H1 (cell line): Measurements from ENCODE around the gene ZMIZ1. TPM values are rescaled to one million over a fixed set of nuclear protein-coding genes. Genes with fewer than 3 reads are reported as not detected.

Experiments
- CTCF ChIA-PET: fragments of 300-600 bp; sonication (Branson Sonifier 250); formaldehyde crosslinking; loops from one replicate; lab custom pipeline; 2021; ENCODE audit not compliant: partially characterized antibody; lab: Charles Lee
- POLR2A ChIA-PET: fragments of 300-600 bp; sonication (Branson Sonifier 250); formaldehyde crosslinking; loops from one replicate; lab custom pipeline; 2021; ENCODE audit warnings: inconsistent platforms; ENCODE audit not compliant: partially characterized antibody; lab: Charles Lee
- DNase-seq, 2 experiments: peaks; one replicate each; pipeline versions ENCODE4 v3.0.0 to v3.0.0-alpha.2; 2010 to 2022; ENCODE audit warnings: low spot score in 2 of 2, low read depth in 1 of 2, mixed read lengths in 1 of 2
- FAIRE-seq: peaks from 2 replicates; lab custom pipeline; 2011; peaks lifted over from hg19 to GRCh38; lab: Jason Lieb, UNC
- H2AFZ ChIP-seq: 2 replicates; pipeline ENCODE4 v1.8.1; 2012; ENCODE audit warnings: low read length, inconsistent platforms
- H2AK5ac ChIP-seq: 2 replicates; pipeline ENCODE4 v1.6.1; 2013; ENCODE audit warnings: low read depth, low read length
- H2BK120ac ChIP-seq: replicated peaks from 2 replicates; pipeline ENCODE3; 2013; ENCODE audit warnings: low read depth, low read length, inconsistent platforms
- H2BK12ac ChIP-seq: 2 replicates; pipeline ENCODE4 v1.6.1; 2013; ENCODE audit warnings: low read depth, low read length
- H2BK15ac ChIP-seq: 2 replicates; pipeline ENCODE4 v1.6.1; 2013; ENCODE audit warnings: low read length
- H2BK20ac ChIP-seq: 2 replicates; pipeline ENCODE4 v1.6.1; 2013; ENCODE audit warnings: low read length
- H2BK5ac ChIP-seq: 2 replicates; pipeline ENCODE4 v1.6.1; 2013; ENCODE audit warnings: low read depth, low read length
- H3K14ac ChIP-seq: 2 replicates; pipeline ENCODE4 v1.6.1; 2013; ENCODE audit warnings: inconsistent platforms; ENCODE audit not compliant: insufficient read length
- H3K18ac ChIP-seq: 2 replicates; pipeline ENCODE4 v1.6.1; 2013; ENCODE audit warnings: low read length; ENCODE audit errors: extremely low read depth
- H3K23ac ChIP-seq: 2 replicates; pipeline ENCODE4 v1.6.1; 2013; ENCODE audit warnings: inconsistent platforms; ENCODE audit not compliant: insufficient read length
- H3K23me2 ChIP-seq: 2 replicates; pipeline ENCODE4 v1.6.1; 2013; ENCODE audit warnings: low read depth, low read length
- H3K27ac ChIP-seq: 2 replicates; pipeline ENCODE4 v1.6.1; 2011; ENCODE audit warnings: low read depth, low read length, inconsistent platforms
- H3K27me3 ChIP-seq, 4 experiments: replicated peaks in 1 of 4; 1 replicate in 1 of 4; 2 replicates in 3 of 4; pipeline versions ENCODE4 v1.6.1 to v1.8.1; 2011 to 2013; ENCODE audit warnings: low read length in 3 of 4, mild to moderate bottlenecking in 3 of 4, inconsistent platforms in 2 of 4, mixed read lengths in 2 of 4, moderate library complexity in 1 of 4; ENCODE audit not compliant: control insufficient read depth in 3 of 4, insufficient read depth in 3 of 4; ENCODE audit errors: extremely low read depth in 1 of 4
- H3K36me3 ChIP-seq, 4 experiments: 2 replicates each; pipeline versions ENCODE4 v1.6.1 to v1.8.1; 2011 to 2013; ENCODE audit warnings: mild to moderate bottlenecking in 4 of 4, low read length in 3 of 4, moderate library complexity in 2 of 4, control low read depth in 1 of 4, inconsistent platforms in 1 of 4; ENCODE audit not compliant: insufficient read depth in 4 of 4, control insufficient read depth in 2 of 4
- H3K4ac ChIP-seq: replicated peaks from 2 replicates; pipeline ENCODE3; 2013; ENCODE audit warnings: low read length, low read depth, mixed read lengths, inconsistent platforms; ENCODE audit not compliant: insufficient read length
- H3K4me1 ChIP-seq, 4 experiments: replicated peaks in 1 of 4; 1 replicate in 1 of 4; 2 replicates in 3 of 4; pipeline versions ENCODE4 v1.6.1 to v1.8.1; 2011 to 2013; ENCODE audit warnings: low read length in 3 of 4, inconsistent platforms in 2 of 4, mixed read lengths in 1 of 4; ENCODE audit not compliant: insufficient read depth in 4 of 4, control insufficient read depth in 3 of 4
- H3K4me2 ChIP-seq, 2 experiments: 2 replicates each; pipeline versions ENCODE4 v1.6.1 to v1.8.1; 2011 to 2013; ENCODE audit warnings: low read depth in 2 of 2, low read length in 2 of 2, control low read depth in 1 of 2, inconsistent platforms in 1 of 2, mild to moderate bottlenecking in 1 of 2; ENCODE audit not compliant: insufficient read depth in 1 of 2
- H3K4me3 ChIP-seq, 4 experiments: fragments of 200-600, 300-600 bp in 1 of 4; sonication (generic), shearing (Covaris generic), sonication (Bioruptor Twin) in 1 of 4; 2 replicates each; pipeline versions ENCODE4 v1.5.1 to v1.8.1; 2011 to 2016; ENCODE audit warnings: low read length in 4 of 4, low read depth in 3 of 4, control low read depth in 2 of 4, inconsistent platforms in 2 of 4, mild to moderate bottlenecking in 2 of 4, mixed read lengths in 1 of 4, moderate library complexity in 1 of 4; ENCODE audit not compliant: insufficient read depth in 2 of 4; ENCODE audit errors: extremely low read depth in 1 of 4
- H3K56ac ChIP-seq: replicated peaks from 2 replicates; pipeline ENCODE3; 2013; ENCODE audit warnings: low read depth, mild to moderate bottlenecking, mixed read lengths, low read length, inconsistent platforms; ENCODE audit not compliant: insufficient read length
- H3K79me1 ChIP-seq: 2 replicates; pipeline ENCODE4 v1.6.1; 2013; ENCODE audit warnings: low read depth, low read length, control low read depth
- H3K79me2 ChIP-seq, 2 experiments: 2 replicates each; pipeline versions ENCODE4 v1.6.1 to v1.8.1; 2012 to 2013; ENCODE audit warnings: low read length in 2 of 2, mild to moderate bottlenecking in 2 of 2, inconsistent platforms in 1 of 2; ENCODE audit not compliant: insufficient read depth in 2 of 2, control insufficient read depth in 1 of 2
- H3K9ac ChIP-seq, 4 experiments: replicated peaks in 1 of 4; 1 replicate in 1 of 4; 2 replicates in 3 of 4; pipeline versions ENCODE4 v1.6.1 to v1.8.1; 2011 to 2013; ENCODE audit warnings: low read depth in 3 of 4, low read length in 3 of 4, control low read depth in 2 of 4, mild to moderate bottlenecking in 2 of 4, moderate library complexity in 2 of 4, inconsistent platforms in 1 of 4; ENCODE audit errors: extremely low read depth in 1 of 4
- H3K9me3 ChIP-seq, 2 experiments: 2 replicates each; pipeline versions ENCODE4 v1.6.1 to v1.8.1; 2012 to 2013; ENCODE audit warnings: mild to moderate bottlenecking in 2 of 2, moderate library complexity in 2 of 2, control low read depth in 1 of 2, inconsistent platforms in 1 of 2, low read depth in 1 of 2, low read length in 1 of 2, mixed read lengths in 1 of 2; ENCODE audit not compliant: insufficient read depth in 2 of 2
- H4K20me1 ChIP-seq, 2 experiments: replicated peaks in 1 of 2; 2 replicates each; pipeline versions ENCODE3 to v1.8.1; 2011 to 2013; ENCODE audit warnings: inconsistent platforms in 2 of 2, low read length in 2 of 2, mild to moderate bottlenecking in 1 of 2; ENCODE audit not compliant: insufficient read depth in 2 of 2, control insufficient read depth in 1 of 2
- H4K5ac ChIP-seq: 2 replicates; pipeline ENCODE4 v1.6.1; 2013; ENCODE audit warnings: low read length, low read depth, mixed read lengths, inconsistent platforms; ENCODE audit not compliant: insufficient read length
- H4K8ac ChIP-seq: 2 replicates; pipeline ENCODE4 v1.8.0; 2013; ENCODE audit warnings: mild to moderate bottlenecking, moderate library complexity, low read length, inconsistent platforms; ENCODE audit not compliant: insufficient read depth; ENCODE audit errors: extremely low read depth
- H4K91ac ChIP-seq: replicated peaks from 2 replicates; pipeline ENCODE3; 2013; ENCODE audit warnings: low read length, mixed read lengths, inconsistent platforms; ENCODE audit not compliant: insufficient read length
- BACH1 ChIP-seq: IDR thresholded peaks from 2 replicates; pipeline ENCODE4 v1.6.1; 2012; ENCODE audit warnings: low read length, improper control_type of control experiment
- POLR2AphosphoS5 ChIP-seq: IDR thresholded peaks from 2 replicates; pipeline ENCODE4 v1.6.1; 2011; ENCODE audit warnings: low read depth, low read length
- RNF2 ChIP-seq: fragments of 200-900, 300-1000 bp; sonication (generic); IDR thresholded peaks from 2 replicates; pipeline ENCODE4 v1.7.1; 2016; ENCODE audit warnings: borderline replicate concordance, low read depth, mild to moderate bottlenecking, antibody characterized with exemption, low read length; ENCODE audit not compliant: poor library complexity, severe bottlenecking; ENCODE audit errors: missing control alignments
- WGBS, 2 experiments: shearing (Covaris generic) in 1 of 2; methylation state at CpG; one replicate each; pipeline versions ENCODE4 v1.1.6 to v1.1.7; 2013 to 2015; ENCODE audit warnings: low lambda C conversion rate in 2 of 2, mixed read lengths in 2 of 2, inconsistent platforms in 1 of 2, low coverage in 1 of 2, missing lambda C conversion rate in 1 of 2; ENCODE audit not compliant: insufficient replicate concordance in 2 of 2, insufficient coverage in 1 of 2, insufficient read length in 1 of 2; ENCODE audit errors: extremely low coverage in 1 of 2, missing lambda C conversion rate in 1 of 2; 5-methylcytosine and 5-hydroxymethylcytosine counted together
- polyA plus RNA-seq, 7 experiments: library from polyadenylated mRNA; depleted of rRNA in 3 of 7; stranded (reverse) in 5 of 7; unstranded in 2 of 7; fragments of >200 nt in 5 of 7; fragments of 200-250 nt in 2 of 7; gene quantifications; 1 replicate in 5 of 7; 2 replicates in 1 of 7; 4 replicates in 1 of 7; pipeline versions ENCODE4 v1.2.1 to v1.2.3, GENCODE V29; 2011 to 2013; ENCODE audit warnings: missing spikeins in 2 of 7, mixed read lengths in 2 of 7
- total RNA-seq: library from RNA; stranded (reverse); fragmentation: NEBNext Ultra II Directional; extraction: Animal tissue kit (Norgen Biotek cat#: 25700); gene quantifications from 2 replicates; pipeline ENCODE4 v1.2.1, GENCODE V29; 2021

ZMIZ1 gene
- total and polyA plus RNA-seq, 2 of the 8 experiments (the other 6 are each of a cell fraction or from before 2014, with no cell fraction given): 8.1 to 28.0 TPM

GRCh38 chr10:79193694-79194382 is 125.1 kb downstream of the ZMIZ1 start:
- H3K79me1 ChIP-seq: peaks cover 1% of the 10 kb centered on the region; the same call in 1 of the 2 replicates
- H3K27me3 ChIP-seq: no peaks in the 10 kb centered on the region
- no peak overlapping the region; the same call in 1 of the 2 replicates for H3K18ac ChIP-seq
- POLR2A ChIA-PET: no interaction called here
- no peak overlapping the region for H2AFZ ChIP-seq
- FAIRE-seq: no peak
- H3K9ac ChIP-seq: no peak overlapping the region
- H4K5ac ChIP-seq: no peak overlapping the region
- no peak for DNase-seq
- no peaks in the 10 kb centered on the region; a peak in 1 of 4 replicates for H3K79me2 ChIP-seq
- peaks cover 0 to 11% of the 10 kb centered on the region in 2 experiments for H4K20me1 ChIP-seq
- WGBS, 2 experiments: 87% methylated on average over 14 of the region's 14 CpGs; no CpG with 5 or more reads in 1 of the 2 experiments
- no peaks in the 10 kb centered on the region for H3K9me3 ChIP-seq
- H2BK15ac ChIP-seq: 0 out of 2 replicates have a peak overlapping the region, but pooled peaks have one; percentile 61
- no peak for TF ChIP-seq RNF2
- TF ChIP-seq POLR2AphosphoS5: 0 out of 2 replicates have a peak, but pooled peaks have one; percentile 21
- TF ChIP-seq BACH1: no peak
- TF ChIP-seq, all 59 proteins: peak for 1
- Histone ChIP-seq H3K23ac (no peak overlapping the region), H2BK120ac (no peak overlapping the region), H2BK5ac (no peak overlapping the region), H3K4me2 (no peak overlapping the region), H2BK20ac (no peak overlapping the region), H3K56ac (no peak overlapping the region), H3K4me3 (no peak overlapping the region), H4K8ac (no peak overlapping the region; the same call in 1 of the 2 replicates), H3K14ac (no peak overlapping the region), H2AK5ac (no peak overlapping the region), H4K91ac (no peak overlapping the region), H3K27ac (no peak overlapping the region), H3K4ac (no peak overlapping the region), H2BK12ac (no peak overlapping the region), H3K23me2 (no peaks in the 10 kb centered on the region), H3K36me3 (no peaks in the 10 kb centered on the region), H3K4me1 (peaks cover 0 to 14% (median 5%) of the 10 kb centered on the region in 4 experiments; a peak in 5 of 7 replicates)
- CTCF ChIA-PET: interaction anchor here (1.0 to 14.8 kb wide), 24 partner anchors 9 to 342 kb away, joined by 3 to 396 read pairs (median 11); no protein-coding TSS in a partner anchor
